ENCODE results near the gene CCDC59.
"Not testable (repeated sequence)": the region's sequence is repeated elsewhere in the genome, so short reads cannot be mapped to it uniquely, and the experiment has no call there.

Gene CCDC59, protein sequence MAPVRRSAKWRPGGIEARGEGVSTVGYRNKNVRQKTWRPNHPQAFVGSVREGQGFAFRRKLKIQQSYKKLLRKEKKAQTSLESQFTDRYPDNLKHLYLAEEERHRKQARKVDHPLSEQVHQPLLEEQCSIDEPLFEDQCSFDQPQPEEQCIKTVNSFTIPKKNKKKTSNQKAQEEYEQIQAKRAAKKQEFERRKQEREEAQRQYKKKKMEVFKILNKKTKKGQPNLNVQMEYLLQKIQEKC

DNA sequence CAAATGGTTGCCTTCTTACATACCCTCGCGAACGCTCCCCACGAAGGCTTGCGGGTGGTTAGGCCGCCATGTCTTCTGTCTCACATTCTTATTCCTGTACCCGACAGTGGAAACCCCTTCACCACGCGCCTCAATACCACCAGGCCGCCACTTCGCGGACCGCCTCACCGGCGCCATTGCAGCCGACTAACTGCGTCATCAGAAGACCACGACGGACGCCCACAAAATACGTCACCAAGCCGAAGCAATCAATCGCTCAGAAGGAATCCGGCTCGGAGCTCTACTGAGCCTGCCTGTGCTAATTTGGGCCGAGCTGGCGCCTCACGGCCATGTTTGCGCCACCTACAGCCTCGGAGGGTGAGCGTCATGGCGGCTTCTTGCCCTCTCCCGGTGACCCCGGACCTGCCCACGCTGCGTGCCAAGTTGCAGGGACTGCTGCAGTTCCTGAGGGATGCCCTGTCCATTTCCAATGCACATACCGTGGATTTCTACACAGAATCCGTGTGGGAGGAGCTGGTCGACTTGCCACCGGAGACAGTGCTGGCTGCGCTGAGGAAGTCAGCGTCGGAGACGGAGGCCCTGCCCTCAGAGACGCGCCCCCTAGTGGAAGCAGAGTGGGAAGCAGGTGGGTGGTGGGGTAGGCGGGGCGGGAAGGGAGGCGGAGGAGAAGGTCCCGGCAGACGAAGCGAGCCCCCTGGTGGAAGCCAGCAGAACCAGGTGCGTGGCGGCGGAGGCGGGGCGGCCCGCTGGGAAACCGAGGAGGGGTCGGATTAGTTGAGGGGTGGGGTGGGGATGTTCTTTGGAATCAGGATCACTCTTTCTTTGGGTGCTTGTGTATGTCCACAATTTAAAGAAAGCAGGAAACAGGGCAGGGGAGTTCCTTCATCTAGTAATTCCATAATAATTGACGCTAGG is at the start of gene CCDC59, which contains the start of gene METTL25:
Gene CCDC59, minus strand, starts transcription at position 188 of the 915 bp plus-strand sequence. Its CDS starts 11 bp downstream, at position 177.
Gene METTL25, plus strand, starts transcription at position 330 of the 915 bp plus-strand sequence. Its CDS starts 37 bp downstream, at position 367.
- DNase-seq = peak; percentile 98

DNA sequence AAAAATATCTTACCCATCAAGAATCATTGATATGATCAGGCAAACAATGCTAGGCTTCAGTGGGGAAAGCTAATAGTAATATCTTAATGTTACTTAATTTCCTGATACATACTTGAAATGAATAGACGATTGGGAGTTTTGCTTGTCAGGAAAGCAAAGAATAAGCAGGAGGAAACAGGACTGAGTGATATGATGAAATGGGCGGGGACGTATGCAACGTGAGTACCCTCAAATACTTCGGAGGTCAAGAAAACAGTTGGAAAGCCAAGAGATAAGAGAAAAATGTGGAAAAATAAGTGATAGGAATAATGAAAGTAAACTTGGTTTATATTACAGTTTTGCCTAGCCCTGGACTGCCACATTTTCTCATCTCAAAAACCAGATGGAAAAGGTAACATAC is 49.3 kb upstream of the CCDC59 start:
- peak; percentile 56 for DNase-seq

DNA sequence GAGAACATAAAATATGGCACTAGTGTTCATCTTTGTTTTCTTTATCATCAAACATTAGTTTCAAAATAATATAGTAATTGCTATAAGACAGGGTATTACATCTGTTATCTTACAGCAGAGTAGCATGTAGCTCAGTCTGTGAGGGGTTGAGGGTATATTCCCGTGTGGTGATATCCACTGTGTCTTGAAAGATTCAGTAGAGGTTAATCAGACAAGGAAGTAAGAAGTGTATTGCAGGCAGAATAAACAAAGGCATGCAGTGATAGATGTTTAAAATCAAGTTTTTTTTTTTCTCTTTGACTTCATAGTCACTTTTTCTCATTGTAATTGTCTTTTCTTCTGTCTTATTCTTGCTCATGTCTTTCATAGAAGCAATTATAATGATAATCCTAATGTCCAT is 48.5 kb upstream of the CCDC59 start:
- DNase-seq = no peak

DNA sequence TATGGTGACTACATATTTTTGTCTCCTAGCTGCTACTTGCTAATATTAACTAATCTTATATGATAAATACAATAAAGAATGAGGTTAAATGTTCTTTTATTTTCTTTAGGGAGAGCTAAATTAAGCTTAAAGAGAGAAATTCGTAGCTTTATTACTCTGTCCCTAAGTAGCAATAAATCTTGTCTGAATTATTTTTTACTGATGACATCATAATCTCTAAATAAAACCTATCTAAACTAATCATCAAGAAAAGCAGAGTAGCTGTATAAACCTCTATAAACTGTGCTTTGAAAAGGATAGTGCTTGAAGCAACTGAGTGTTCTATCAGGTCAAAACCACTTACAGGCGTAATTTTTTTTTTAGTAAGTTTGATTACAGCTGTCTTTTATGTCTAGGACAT is 42.6 kb upstream of the CCDC59 start:
- no peak for DNase-seq

DNA sequence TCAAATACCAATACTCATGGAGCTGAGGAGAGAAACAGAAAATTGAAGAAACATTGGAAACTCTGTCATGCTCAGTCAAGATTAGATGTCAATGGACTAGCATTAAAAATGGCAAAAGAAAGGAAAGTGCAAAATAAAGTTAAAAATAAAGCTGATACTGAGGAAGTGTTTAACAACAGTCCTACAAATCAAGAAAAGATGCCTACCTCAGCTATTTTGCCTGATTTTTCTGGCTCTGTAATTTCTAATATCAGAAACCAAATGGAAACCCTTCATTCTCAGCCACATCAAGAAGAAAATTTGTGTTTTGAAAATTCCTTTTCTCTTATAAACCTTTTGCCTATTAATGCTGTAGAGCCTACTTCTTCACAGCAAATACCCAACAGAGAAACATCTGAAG is 40.7 kb upstream of the CCDC59 start:
- no peak for DNase-seq

DNA sequence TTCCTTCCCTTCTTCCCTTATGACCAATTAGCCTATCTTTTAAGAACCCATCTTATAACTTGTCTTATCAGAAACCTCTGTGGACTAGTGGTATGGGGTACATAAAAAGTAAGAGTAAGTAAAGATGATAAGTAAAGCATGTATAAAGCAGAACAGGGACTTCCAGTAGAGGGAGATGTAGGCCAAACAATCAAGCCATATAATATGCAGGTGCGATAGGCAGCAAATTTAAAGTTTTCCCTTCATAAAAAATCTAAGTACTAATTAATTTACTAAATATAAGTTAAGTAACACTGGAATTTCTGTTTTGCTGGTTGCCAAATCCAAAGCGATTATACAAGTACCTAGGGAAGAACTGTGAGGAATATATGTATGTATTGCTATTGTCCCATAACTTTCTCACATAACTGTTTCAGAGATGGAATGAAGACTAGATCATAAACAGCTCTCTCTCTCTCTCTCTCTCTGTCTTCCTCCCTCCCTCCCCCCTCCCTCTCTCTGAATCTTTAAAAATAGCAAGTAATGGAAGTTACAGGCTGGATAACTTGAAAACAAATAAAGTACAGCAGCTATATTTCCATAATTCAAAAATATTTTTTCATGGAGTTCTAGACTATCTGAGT is 25.9 kb upstream of the CCDC59 start:
- no peak for DNase-seq

DNA sequence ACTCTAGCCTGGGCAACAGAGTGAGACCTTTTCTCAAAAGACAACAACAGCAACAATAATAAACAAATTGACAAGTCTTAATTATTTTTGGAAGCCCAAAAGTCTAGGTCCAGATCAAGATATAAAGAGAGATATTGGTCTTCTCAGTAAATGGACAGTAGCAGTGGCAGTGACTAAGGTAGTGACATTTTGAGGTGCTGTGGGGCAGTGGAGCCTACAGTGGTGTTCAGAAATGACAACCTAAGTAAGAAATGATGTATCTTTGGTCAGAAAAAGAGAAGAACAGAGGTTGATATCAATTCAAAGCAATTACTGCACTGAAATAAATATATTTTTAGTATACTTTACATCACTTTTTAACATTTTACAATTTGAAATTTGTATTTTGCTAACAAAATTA is 20.8 kb upstream of the CCDC59 start:
- no peak for DNase-seq

DNA sequence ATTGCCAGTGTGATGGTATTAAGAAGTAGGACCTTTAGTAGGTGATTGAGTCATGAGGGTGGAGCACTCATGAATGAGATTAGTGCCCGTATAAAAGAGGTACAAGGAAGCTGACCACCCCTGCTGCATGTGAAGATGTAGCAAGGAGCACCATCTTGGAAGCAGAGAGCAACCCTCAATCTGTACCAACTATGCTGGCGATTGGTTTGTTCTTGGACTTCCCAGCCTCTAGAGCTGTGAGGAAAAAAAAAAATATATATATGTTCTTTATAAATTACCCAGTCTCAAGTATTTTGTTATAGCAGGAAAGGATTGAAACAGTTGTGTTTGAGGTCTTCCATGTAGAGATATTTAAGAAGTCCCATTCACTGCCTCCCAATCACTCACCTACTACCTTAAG is 17.0 kb upstream of the CCDC59 start:
- no peak for DNase-seq

DNA sequence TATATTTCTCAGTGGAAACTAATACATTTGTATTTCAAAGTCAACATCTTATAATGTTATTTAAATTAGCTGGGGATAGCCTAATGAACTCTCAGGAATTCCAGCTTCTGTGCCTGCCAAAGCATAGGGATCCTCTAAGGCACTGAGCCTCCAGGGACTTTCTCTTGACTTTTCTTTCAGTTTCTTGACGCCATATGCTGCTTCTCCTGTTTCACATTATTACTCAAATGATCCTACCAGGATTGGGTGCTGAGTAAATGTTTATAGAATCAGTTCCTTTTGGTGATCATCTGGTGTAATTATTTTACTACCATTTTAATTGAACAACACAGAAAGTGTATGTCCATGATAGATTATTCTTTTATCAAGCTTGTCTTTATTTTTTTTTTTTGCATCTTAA is 8.0 kb upstream of the CCDC59 start:
- DNase-seq = no peak

DNA sequence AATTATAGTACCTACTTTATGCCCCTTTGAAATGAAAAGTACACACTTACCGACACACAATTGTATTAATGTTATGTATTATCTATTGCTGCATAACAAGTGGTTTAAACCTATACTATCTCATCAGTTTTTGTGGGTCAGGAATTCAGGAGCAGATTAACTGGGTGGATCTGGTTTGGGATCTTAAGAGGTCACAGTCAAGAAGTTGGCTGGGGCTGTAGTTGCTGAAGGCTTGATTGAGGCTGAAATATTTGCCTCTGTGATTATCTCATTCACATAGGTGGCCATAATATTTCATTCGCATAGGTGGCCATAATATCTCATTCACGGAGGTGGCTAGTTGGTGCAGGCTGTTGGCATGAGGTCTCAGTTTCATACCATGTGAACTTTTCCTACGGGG is 5.8 kb upstream of the CCDC59 start:
- DNase-seq = no peak

DNA sequence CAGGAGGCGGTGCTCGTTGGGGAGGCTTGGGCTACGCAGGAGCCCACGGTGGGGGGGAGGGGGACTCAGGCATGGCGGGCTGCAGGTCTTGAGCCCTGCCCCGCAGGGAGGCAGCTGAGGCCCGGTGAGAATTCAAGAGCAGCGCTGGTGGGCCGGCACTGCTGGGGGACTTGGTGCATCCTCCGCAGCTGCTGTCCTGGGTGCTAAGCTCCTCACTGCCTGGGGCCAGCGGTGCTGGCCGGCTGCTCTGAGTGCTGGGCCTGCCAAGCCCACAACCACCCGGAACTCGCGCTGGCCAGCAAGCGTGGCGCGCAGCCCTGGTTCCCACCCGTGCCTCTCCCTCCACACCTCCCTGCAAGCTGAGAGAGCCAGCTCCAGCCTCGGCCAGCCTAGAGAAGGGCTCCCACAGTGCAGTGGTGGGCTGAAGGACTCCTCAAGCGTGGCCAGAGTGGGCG is 3.3 kb upstream of the CCDC59 start:
- DNase-seq = no peak

DNA sequence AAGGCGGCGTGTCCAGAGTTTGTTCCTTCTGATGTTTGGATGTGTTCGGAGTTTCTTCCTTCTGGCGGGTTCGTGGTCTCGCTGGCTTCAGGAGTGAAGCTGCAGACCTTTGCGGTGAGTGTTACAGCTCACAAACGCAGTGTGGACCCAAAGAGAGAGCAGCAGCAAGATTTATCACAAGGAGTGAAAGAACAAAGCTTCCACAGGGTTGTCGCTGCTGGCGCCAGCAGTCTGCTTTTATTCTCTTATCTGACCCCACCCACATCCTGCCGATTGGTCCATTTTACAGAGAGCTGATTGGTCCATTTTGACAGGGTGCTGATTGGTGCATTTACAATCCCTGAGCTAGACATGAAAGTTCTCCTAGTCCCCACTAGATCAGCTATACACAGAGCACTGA is 2.6 kb upstream of the CCDC59 start:
- DNase-seq = not testable (repeated sequence)

DNA sequence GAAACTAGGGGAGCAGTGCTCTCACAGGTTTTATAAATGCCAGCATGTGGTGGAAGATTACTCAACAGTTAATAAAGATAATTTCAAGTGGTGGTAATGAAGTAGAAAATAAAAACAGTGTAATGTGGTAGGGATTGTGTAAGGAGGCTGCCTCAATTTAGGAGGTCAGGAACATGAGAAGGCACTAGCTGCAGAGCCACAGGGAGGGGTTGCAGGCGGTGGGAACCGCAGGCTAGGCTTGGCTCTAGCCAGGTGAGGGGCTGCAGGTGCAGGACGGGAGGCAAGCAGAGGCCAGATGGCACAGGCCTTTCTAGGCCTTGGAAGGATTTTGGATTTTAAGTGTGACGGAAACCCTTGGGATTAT is 910 bp upstream of the CCDC59 start:
- no peak for DNase-seq

DNA sequence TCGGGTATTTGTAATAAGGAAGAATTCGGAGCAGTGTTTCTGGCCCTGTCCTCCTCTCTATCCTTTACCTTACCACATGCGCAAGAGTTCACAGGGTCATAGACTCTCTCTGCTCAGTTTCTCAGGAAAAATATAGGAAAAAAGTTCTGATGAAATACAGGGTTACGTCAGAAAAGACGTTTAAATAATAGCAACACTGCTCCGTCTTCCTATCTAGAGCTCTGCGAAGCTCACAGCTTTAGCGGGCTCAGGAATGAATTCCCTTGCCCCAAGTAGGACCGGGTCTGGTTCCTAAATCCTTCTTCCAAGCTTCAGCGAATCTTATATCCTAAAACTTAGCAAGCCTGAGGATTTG is 365 bp downstream of the CCDC59 start:
- DNase-seq = no peak

DNA sequence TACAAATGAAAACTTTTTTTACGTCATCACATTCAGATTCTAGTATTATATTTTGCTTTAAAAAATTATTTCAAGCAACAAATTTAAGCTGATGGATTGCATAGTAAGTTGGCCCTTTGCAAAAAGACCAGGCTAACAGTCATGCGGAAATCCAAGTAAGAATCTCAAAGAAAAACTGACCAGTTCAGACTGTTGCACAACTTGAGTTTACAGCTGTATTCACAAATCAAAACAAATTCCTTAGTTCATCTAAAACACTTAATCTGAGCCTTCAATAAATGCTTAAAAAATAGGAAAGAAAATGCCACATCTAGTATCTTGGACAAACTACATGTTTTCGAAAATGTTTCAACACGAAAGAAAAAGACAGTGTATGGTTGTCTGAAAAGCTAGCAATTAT is 847 bp downstream of the CCDC59 start:
- no peak for DNase-seq

DNA sequence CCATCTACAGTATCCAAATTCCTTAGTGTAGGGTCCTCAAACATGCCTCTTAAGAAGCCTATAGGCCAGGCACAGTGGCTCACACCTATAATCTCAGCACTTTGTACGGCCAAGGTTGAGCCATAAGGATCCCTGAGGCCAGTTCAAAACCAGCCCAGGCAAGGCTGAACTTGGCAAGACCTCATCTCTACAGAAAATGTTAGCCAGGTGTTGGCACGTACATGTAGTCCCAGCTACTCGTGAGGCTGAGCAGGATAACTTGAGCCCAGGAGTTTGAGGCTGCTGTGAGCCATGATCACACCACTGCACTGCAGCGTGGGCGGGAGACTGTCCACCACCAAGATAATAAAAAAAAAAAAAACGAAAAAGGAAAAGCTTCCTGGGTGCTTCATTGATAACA is 6.8 kb downstream of the CCDC59 start:
- no peak for DNase-seq

DNA sequence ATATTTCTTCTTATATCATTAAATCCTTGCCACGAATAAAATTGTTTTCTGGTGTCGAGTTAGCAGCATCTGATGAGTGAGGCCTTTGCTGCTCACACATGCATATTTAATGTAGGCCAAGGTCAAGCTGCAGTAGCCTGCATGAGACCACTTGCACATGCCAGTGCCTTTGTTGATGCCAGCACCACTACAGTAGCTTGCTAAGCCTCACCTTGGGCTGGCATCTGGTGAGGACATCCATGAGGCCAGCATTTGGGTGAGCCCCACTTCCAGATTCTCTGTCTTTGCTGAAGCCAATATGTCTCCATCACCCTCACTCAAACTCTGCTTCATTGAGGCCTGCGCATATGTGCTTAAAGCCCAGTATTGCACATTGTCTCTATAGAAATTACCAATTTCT is 8.0 kb downstream of the CCDC59 start:
- DNase-seq = no peak

DNA sequence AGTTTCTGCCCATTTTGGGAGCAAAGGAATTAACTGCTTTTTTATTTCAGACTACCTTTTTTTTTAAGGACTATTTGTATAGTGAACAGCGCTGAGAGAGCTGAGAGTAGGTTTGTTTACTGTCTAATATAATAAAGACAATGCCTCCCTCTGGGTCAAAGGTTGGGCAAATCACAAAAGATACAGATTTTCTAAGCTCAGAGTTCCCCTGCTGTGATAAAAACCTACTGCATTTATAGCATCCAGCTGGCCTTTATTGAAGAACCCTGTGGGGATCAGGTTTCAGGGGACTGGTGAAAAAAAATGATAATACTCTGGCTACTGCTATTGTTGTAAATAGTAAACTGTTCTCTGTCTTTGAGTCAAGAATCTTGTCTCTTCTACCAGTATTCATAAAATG is 28.7 kb downstream of the CCDC59 start:
- DNase-seq = no peak

DNA sequence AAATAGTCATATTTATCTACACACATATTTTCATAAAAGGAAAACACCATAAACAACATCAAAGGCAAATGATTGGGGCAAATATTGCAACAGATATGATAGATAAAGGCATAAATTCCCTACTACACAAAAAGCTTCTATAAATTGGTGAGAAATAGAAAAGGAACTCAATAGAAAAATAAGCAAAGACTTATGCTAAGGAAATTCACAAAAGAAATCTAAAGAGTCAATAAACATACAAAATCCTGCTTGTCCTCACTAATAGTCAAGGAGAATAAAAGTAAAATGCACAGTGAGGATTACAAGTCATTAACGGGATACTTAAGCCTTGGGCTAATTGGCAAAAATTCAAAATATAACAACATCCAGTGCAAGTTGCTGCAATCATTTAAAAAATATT is 30.3 kb downstream of the CCDC59 start:
- no peak for DNase-seq

DNA sequence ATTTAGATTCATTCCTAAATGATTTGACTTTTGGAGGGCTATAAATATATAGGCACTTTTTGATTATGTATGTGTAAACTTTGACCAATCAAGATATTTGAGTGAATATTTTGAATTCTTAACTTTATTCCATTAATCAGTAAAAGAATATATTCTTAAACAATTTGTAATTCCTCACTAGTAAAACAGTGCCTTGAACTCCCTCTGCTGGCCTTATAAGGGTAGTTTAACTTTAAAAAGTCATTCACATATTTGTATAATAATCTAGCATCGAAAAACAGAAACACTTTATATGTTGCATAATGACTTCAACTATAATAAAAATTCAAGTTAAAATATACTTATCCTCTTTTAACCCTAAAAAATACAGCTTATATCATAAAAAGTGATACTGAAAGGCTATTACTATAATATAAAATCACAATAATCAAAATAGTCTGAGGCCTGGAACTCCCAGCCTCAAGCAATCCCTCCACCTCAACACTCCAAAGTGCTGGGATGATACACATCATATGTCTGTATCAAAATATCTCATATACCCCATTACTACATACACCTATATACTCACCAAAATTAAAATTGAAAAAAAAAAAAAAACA is 31.2 kb downstream of the CCDC59 start:
- no peak for DNase-seq

DNA sequence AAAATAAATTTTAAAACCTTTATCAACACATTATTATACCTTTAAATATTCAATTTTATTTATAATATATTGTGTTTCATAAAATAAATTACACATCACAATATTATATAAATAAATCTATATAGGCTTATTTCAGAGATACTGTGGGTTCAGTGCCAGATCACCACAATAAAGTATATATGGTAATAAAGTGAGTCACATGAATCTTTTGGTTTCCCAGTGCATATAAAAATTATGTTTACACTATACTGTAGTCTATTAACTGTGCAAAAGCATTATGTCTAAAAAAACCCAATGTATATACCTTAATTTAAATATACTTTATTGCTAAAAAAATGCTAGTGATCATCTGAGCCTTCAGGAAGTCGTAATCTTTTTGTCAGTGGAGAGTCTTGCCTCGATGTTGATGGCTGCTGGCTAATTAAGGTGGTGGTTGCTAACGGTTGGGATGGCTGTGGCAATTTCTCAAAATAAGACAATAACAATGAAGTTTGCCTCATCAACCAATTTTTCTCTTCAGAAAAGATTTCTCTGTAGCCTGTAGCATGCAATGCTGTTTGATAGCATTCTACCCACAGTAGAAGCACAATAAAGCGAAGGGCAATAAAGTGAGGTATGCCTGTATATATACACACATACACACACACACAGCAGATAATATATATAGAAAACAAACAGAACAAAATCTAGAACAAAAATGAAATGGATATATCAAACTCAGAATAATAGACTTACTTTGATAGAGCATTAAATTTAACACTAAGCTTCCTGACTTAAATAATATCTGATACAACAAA is 32.4 kb downstream of the CCDC59 start:
- DNase-seq = no peak

DNA sequence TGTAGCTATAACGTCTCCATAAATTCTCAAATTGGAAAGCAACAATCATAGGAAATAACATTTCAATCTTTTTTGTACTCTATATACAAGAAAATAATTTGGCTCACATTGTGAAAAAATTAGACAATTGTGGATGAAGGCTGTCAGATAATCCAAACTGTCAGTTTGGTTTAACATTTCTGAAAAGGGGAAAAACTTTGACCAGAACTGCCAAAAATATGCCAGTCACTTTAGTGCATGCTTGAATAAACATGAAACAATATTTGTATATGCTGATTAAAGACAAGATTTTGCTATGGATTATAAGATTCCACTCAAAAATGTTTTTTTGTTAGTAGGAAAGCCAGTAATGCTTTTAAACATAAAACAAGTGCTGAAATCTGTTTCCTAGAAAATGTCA is 38.9 kb downstream of the CCDC59 start:
- no peak for DNase-seq
